Activated naive CD4-positive, alpha-beta T cell treated with anti-CD3 and anti-CD28 coated beads, Interleukin-2, amount 50 U/mL, for 72 hours (primary cell): ENCODE results near the gene SLFN11. TPM values are rescaled to one million over a fixed set of nuclear protein-coding genes. Genes with fewer than 3 reads are reported as not detected.
A peak's percentile ranks its signal among the peaks of the same experiment; 100 is the strongest.
"Not testable (repeated sequence)": the region's sequence is repeated elsewhere in the genome, so short reads cannot be mapped to it uniquely, and the experiment has no call there.

ENCODE experiments used
- ATAC-seq, 2 donors: fragments of 150-1000 bp; cut with Tn5 transposase; 2 replicates each; pipeline ENCODE4 v1.10.0; 2021; ENCODE audit warnings: mild to moderate bottlenecking in 2 of 2, moderate library complexity in 2 of 2
- DNase-seq, 2 donors: peaks; one replicate each; pipeline ENCODE4 v3.0.0; 2021 to 2022; ENCODE audit warnings: low spot score in 2 of 2
- H3K27ac Mint-ChIP-seq, 2 donors: one replicate each; pipeline ENCODE4 v1.8.0; 2022; ENCODE audit warnings: mild to moderate bottlenecking in 2 of 2, mixed read lengths in 2 of 2
- H3K36me3 Mint-ChIP-seq, 2 donors: one replicate each; pipeline ENCODE4 v1.8.0; 2022; ENCODE audit warnings: mixed read lengths in 2 of 2
- H3K9me3 Mint-ChIP-seq, 2 donors: one replicate each; pipeline ENCODE4 v1.8.0; 2022; ENCODE audit warnings: mixed read lengths in 2 of 2
- total RNA-seq, 2 donors: library from RNA; stranded (reverse); gene quantifications; one replicate each; pipeline ENCODE4 v1.2.3, GENCODE V29; 2022

Gene SLFN11
- total RNA-seq, result 10 to 100 TPM; 64.6 to 96.7 TPM

- DNase-seq, result peak; percentile 89 to 91
- Mint-ChIP-seq H3K36me3 (peaks cover 46 to 50% of the 10 kb centered on the region in 2 donors), H3K27ac (peak within 1 kb of the TSS; percentile 99 to 100), H3K9me3 (peaks cover 15 to 22% of the 10 kb centered on the region in 2 donors)
- ATAC-seq, result peak; percentile 82 to 88
These were observed at the start of gene SLFN11 for GRCh38 chr17:35373534-35373983. TSS of gene SLFN11 (minus strand) at chr17:35373621. CDS start at chr17:35363807, 9,814 bp downstream.

- DNase-seq, H3K36me3 Mint-ChIP-seq, H3K27ac Mint-ChIP-seq, ATAC-seq, H3K9me3 Mint-ChIP-seq: not testable (repeated sequence)
These were observed 47.6 kb upstream of the SLFN11 start for GRCh38 chr17:35421069-35421468.

GRCh38 chr17:35416659-35417058, 43.2 kb upstream of the SLFN11 start:
- peaks cover 12 to 22% of the 10 kb centered on the region in 2 donors for H3K36me3 Mint-ChIP-seq
- H3K27ac Mint-ChIP-seq, result no peak overlapping the region
- H3K9me3 Mint-ChIP-seq, result peaks cover 0 to 3% of the 10 kb centered on the region in 2 donors
- ATAC-seq, result no peak
- DNase-seq, result no peak

- ATAC-seq, DNase-seq, H3K27ac Mint-ChIP-seq, H3K9me3 Mint-ChIP-seq: not testable (repeated sequence)
- peaks cover 17 to 26% of the 10 kb centered on the region in 2 donors for H3K36me3 Mint-ChIP-seq
These were observed 41.3 kb upstream of the SLFN11 start for GRCh38 chr17:35414707-35415106.

GRCh38 chr17:35414247-35414646, 40.8 kb upstream of the SLFN11 start:
- peaks cover 0 to 3% of the 10 kb centered on the region in 2 donors for H3K9me3 Mint-ChIP-seq
- ATAC-seq, result no peak

GRCh38 chr17:35407531-35407930, 34.1 kb upstream of the SLFN11 start:
- ATAC-seq (no peak), DNase-seq (no peak)
- H3K27ac Mint-ChIP-seq, result no peak overlapping the region

More at GRCh38 chr17:35414247-35414646, 40.8 kb upstream of the SLFN11 start:
- no peak for DNase-seq
- peaks cover 17 to 26% of the 10 kb centered on the region in 2 donors for H3K36me3 Mint-ChIP-seq
- no peak overlapping the region for H3K27ac Mint-ChIP-seq

GRCh38 chr17:35406568-35406967, 33.1 kb upstream of the SLFN11 start:
- H3K27ac Mint-ChIP-seq, result no peak overlapping the region
- H3K9me3 Mint-ChIP-seq, result no peaks in the 10 kb centered on the region
- no peak for DNase-seq
- H3K36me3 Mint-ChIP-seq, result peaks cover 4 to 5% of the 10 kb centered on the region in 2 donors
- ATAC-seq, result no peak

More at GRCh38 chr17:35407531-35407930, 34.1 kb upstream of the SLFN11 start:
- Mint-ChIP-seq H3K36me3 (peaks cover 4 to 5% of the 10 kb centered on the region in 2 donors), H3K9me3 (no peaks in the 10 kb centered on the region)

GRCh38 chr17:35404360-35404759, 30.9 kb upstream of the SLFN11 start:
- ATAC-seq (peak; percentile 55 to 73), DNase-seq (no peak)
- H3K36me3 Mint-ChIP-seq, result no peaks in the 10 kb centered on the region
- H3K27ac Mint-ChIP-seq, result no peak overlapping the region
- no peaks in the 10 kb centered on the region for H3K9me3 Mint-ChIP-seq

- not testable (repeated sequence) for DNase-seq, H3K9me3 Mint-ChIP-seq, H3K27ac Mint-ChIP-seq, ATAC-seq, H3K36me3 Mint-ChIP-seq
These were observed 20.4 kb upstream of the SLFN11 start for GRCh38 chr17:35393783-35394182.

- DNase-seq (no peak), ATAC-seq (no peak)
- Mint-ChIP-seq H3K9me3 (no peaks in the 10 kb centered on the region), H3K27ac (no peak overlapping the region), H3K36me3 (peaks cover 0 to 7% of the 10 kb centered on the region in 2 donors)
These were observed 17.2 kb upstream of the SLFN11 start for GRCh38 chr17:35390663-35391062.

- Mint-ChIP-seq H3K9me3 (no peaks in the 10 kb centered on the region), H3K27ac (no peak overlapping the region), H3K36me3 (peaks cover 0 to 7% of the 10 kb centered on the region in 2 donors)
- no peak for ATAC-seq
- DNase-seq, result no peak
These were observed 16.7 kb upstream of the SLFN11 start for GRCh38 chr17:35390156-35390555.

GRCh38 chr17:35387496-35387895, 14.1 kb upstream of the SLFN11 start:
- ATAC-seq (no peak), DNase-seq (no peak)
- H3K36me3 Mint-ChIP-seq, result peaks cover 4 to 11% of the 10 kb centered on the region in 2 donors
- peaks cover 3 to 5% of the 10 kb centered on the region in 2 donors for H3K9me3 Mint-ChIP-seq
- no peak overlapping the region for H3K27ac Mint-ChIP-seq

GRCh38 chr17:35377706-35378105, 4.3 kb upstream of the SLFN11 start:
- DNase-seq (no peak), ATAC-seq (no peak)
- Mint-ChIP-seq H3K27ac (no peak overlapping the region), H3K36me3 (peaks cover 15 to 18% of the 10 kb centered on the region in 2 donors), H3K9me3 (no peaks in the 10 kb centered on the region)

GRCh38 chr17:35377068-35377467, 3.6 kb upstream of the SLFN11 start:
- Mint-ChIP-seq H3K27ac (no peak overlapping the region), H3K9me3 (peaks cover 0 to 1% of the 10 kb centered on the region in 2 donors), H3K36me3 (peaks cover 16 to 21% of the 10 kb centered on the region in 2 donors)
- no peak for ATAC-seq
- DNase-seq, result no peak

- Mint-ChIP-seq H3K9me3 (peaks cover 8 to 10% of the 10 kb centered on the region in 2 donors), H3K36me3 (peaks cover 24 to 29% of the 10 kb centered on the region in 2 donors), H3K27ac (no peak overlapping the region)
- DNase-seq (no peak), ATAC-seq (no peak)
These were observed 2.8 kb upstream of the SLFN11 start for GRCh38 chr17:35376245-35376644.

GRCh38 chr17:35374766-35375344, 1.4 kb upstream of the SLFN11 start:
- peak overlapping the region; percentile 99 to 100 for H3K27ac Mint-ChIP-seq
- H3K36me3 Mint-ChIP-seq, result peaks cover 38 to 43% of the 10 kb centered on the region in 2 donors
- DNase-seq, result no peak
- H3K9me3 Mint-ChIP-seq, result peaks cover 15 to 22% of the 10 kb centered on the region in 2 donors
- no peak for ATAC-seq

GRCh38 chr17:35373984-35374765, 754 bp upstream of the SLFN11 start:
- DNase-seq (peak; percentile 54 to 61), ATAC-seq (peak; percentile 61 to 71)
- Mint-ChIP-seq H3K36me3 (peaks cover 44 to 50% of the 10 kb centered on the region in 2 donors), H3K9me3 (peaks cover 15 to 22% of the 10 kb centered on the region in 2 donors), H3K27ac (peak overlapping the region; percentile 99 to 100)
